IPS DF 4.7 (cell line): ENCODE measurements around the gene RRM2.

Source experiments
- DNase-seq: peaks from one replicate; pipeline ENCODE4 v3.0.0-alpha.2; 2013; ENCODE audit warnings: low spot score; ENCODE audit errors: extremely low read depth

Gene RRM2

GRCh38 chr2:10151462-10151861 lies 28.9 kb downstream of the RRM2 start:
- no peak for DNase-seq

GRCh38 chr2:10157293-10157692 lies 34.8 kb downstream of the RRM2 start:
- no peak for DNase-seq

- DNase-seq, result no peak
Measured at GRCh38 chr2:10158681-10159080, 36.1 kb downstream of the RRM2 start.

DNA sequence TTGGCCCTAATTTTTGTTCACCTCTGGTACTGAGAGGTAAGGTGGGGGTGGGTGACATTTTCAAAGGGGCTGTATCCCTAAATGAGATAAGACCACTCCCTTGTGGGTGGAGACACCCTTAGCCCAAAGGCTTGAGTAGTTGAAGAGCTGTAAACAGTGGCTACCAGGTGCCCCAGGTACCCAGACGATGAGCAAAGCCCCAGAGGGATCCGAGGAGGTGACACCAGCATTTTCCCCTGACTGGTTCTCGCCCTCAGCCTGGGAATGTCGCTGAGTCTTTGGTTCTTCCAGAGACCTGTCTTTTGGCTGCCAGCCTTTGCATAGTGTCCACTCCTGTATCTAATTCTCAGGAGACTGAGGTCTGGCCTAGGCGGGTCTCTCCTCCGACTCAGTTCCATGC lies 36.5 kb downstream of the RRM2 start:
- no peak for DNase-seq

GRCh38 chr2:10159581-10160131 lies 37.1 kb downstream of the RRM2 start:
- DNase-seq, result no peak

DNA sequence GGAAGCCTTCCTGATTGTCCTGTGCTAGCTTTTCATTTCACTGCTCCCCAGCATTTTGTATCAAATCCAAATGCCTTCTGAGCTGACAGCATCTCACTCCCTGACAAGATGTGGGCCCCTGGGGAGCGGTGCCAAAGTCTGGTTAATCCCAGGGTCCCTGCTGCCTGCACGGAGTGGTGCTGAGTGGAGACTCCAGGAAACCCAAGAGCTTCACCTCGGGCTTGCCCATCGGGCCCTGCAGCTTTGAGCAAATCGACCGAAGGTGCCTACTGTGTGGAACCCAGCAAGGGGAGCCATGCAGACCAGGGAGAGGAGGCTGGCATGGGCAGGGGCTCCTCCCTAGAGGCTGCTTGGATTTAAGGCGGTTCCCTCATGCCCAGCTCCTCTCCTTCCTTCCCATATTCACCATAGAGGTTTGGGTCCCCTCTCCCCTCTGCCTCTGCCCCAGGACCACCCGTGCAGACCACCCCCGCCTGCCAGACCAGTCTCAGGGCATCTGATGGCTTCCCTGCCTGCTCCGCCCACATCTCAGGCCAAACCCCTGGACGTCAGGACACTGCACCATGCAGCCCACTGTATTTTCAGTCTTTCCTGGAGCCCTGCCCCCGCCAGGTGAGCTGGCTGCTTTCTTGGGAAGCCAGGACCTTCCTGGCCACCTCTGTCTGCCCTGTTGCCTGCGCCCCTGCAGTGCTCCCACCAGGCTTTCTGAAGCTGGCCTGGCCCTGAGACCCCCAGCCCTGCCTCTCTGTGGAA lies 37.8 kb downstream of the RRM2 start:
- no peak for DNase-seq

GRCh38 chr2:10161206-10161931 lies 38.8 kb downstream of the RRM2 start:
- DNase-seq, result no peak

DNA sequence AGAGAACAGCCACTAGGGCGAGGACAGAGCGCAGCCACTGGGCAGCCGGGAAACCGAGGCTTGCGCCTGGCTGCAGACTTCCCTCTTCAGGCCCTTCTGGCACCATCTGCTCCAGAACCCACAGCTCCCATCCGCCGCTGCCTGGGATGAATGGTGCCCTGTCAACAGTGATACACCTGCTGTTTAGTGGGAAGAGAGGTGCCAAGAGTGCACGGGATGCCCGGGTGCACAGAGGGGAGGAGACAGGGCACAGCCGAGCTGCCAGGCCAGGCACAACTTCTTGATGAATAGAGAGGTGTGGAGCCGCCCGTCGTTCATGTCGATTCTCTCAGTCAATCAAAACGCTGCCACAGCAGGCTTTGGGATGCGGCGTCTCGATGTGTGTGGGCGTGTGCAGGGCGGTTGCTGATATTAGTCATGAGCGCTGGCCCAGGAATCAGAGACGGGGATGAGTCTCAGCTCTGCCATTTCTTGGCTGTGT lies 39.5 kb downstream of the RRM2 start:
- DNase-seq, result no peak

GRCh38 chr2:10162586-10163497 lies 40.3 kb downstream of the RRM2 start:
- no peak for DNase-seq

DNA sequence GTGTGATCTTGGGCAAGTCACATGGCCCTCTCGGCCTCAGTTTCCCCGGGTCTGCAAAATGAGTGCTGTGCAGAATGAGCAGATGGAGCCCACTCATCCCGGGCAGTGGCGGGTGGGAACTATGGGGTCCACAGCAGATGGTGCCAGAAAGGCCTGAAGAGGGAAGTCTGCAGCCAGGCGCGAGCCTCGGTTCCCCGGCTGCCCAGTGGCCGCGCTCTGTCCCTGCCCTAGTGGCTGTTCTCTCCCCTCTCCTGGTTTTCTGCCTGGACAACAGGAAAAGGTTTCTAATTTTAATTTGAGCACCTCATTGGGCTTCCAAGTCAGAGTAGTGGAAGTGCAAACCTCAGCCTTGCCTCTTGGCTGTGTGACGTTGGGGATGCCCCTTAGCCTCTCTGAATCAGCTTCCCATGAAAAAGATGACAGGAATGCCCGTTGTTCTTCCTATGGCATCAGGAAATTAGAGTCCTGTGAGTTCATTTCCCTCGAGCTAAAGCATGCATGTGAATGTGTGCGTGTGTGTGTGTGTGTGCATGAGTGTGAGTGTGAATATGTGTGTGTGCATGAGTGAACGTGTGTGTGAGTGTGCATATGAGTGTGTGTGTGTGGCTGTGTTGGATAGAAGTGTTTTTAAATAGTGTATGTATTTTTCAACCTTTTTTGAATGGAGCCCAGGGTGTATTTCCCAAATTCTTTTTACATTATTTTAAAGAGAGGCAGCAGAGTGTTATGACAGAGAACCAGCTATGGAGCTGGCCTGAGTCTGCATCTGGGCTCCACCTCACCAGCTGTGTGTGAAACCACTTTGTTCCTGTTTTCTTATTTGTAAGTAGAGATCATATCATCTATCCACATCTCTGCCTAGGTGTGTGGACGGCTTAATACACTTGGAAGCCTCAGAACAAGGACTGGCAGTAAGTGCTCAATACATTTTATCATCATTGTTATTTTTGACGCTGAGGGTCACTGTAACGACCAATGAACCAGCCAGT lies 41.3 kb downstream of the RRM2 start:
- no peak for DNase-seq

GRCh38 chr2:10164601-10165000 lies 42.1 kb downstream of the RRM2 start:
- no peak for DNase-seq

- no peak for DNase-seq
Measured at GRCh38 chr2:10165282-10165681, 42.7 kb downstream of the RRM2 start.

DNA sequence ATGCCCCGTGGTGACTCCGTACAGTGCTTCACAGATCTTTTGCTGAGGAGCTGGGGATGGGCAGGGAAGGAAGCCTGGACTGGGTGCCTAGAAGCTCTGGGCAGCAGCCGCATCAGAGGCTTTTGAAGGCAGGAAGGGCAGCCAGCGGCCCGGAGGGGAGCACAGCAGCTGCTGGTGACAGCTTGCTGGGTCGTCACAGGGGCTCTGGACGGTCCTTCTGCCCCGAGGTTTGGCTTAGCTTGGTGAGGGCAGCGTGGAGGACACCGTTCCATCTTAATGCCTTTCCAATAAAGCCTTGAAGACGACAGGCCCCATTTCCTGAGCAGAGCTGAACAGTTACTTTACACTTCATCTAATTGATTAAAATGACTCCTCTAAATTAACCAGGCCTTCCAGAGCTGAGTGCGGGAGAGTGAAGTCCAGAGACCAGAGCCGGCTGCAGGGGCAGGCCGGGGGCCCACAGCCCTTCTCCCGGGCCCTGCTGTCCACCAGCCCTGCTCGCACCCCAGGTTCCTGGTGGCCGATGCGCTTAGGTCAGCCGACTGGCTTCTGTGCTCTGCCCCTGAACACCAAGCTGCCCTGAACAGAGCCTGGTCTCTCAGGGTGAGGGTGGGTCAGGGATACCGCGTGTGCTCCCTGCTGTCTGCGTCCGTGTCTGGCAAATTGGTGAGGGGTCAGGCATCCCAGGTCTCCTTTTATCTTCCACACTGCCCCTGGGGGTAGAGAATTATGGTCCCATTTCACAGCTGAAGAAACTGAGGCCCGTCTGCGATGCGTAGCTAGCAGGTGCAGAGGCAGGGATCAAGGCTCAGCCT lies 43.5 kb downstream of the RRM2 start:
- DNase-seq, result no peak

GRCh38 chr2:10166676-10167292 lies 44.2 kb downstream of the RRM2 start:
- DNase-seq, result no peak

DNA sequence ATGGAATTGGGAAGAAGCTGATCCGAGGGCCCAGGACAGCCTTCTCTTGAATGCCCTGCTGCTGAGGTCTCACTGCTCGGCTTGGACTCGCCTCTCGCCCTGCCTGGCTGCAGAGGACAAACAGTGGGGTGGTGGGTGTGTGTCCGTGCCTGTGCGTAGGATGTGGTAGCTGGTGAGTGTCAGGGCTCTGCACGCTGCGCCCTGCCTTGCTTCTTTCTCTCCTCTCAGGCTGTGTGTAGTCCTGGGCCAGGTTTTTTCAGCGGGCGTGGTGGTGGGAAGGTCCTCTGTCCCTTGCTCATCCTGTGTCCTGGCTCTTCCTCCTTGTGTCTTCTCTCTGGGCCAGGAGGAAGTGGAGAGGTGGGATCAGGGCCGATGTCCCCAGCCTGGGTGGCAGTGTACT lies 44.8 kb downstream of the RRM2 start:
- no peak for DNase-seq

DNA sequence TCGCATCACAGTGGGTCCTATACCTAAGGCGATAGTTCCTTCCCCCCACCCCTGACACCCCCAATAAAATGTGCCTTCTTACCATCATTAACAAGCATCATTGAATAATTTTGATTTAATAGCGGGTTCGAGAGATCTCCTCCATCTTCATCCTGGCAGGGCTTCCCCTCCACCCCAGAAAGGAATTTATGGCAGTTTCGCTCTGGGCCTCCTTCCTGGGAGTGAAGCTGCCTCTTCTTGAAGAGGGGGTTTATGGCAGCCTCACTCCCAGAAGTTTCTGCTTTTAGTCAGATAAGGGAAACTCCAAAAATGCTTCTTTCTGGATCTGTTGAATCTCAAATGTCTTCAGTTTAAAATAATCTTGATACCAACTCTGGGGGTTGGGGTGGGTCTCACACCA lies 45.7 kb downstream of the RRM2 start:
- no peak for DNase-seq

- no peak for DNase-seq
Measured at GRCh38 chr2:10169053-10169578, 46.6 kb downstream of the RRM2 start.

- no peak for DNase-seq
Measured at GRCh38 chr2:10169581-10169980, 47.0 kb downstream of the RRM2 start.

- DNase-seq, result no peak
Measured at GRCh38 chr2:10170256-10170655, 47.7 kb downstream of the RRM2 start.
